ENCODE results near the gene PKD1L1. TPM values are rescaled to one million over a fixed set of nuclear protein-coding genes. Genes with fewer than 3 reads are reported as not detected.
"Not testable (repeated sequence)": the region's sequence is repeated elsewhere in the genome, so short reads cannot be mapped to it uniquely, and the experiment has no call there.

The PKD1L1 gene
- total RNA-seq, 1 experiment from 2014 or later: 0.24 TPM

GRCh38 chr7:47990592-47990991, 42.3 kb upstream of the PKD1L1 start:
- intact Hi-C loops (cut with micrococcal nuclease; ENCODE audit: unreplicated experiment): loop anchor here (5.0 kb wide), 3 partner anchors 47 to 257 kb away; partner anchors contain the start of gene C7orf57
- CTCF ChIA-PET: no interaction called here
- no peak overlapping the region for H3K27ac Mint-ChIP-seq (ENCODE audit: unreplicated experiment)

GRCh38 chr7:47989607-47990400, 41.5 kb upstream of the PKD1L1 start:
- DNase-seq: peak; percentile 55
- intact Hi-C loops (cut with micrococcal nuclease; ENCODE audit: unreplicated experiment): loop anchor here (5.0 kb wide), 3 partner anchors 47 to 257 kb away; partner anchors contain the start of gene C7orf57
- Mint-ChIP-seq H3K4me1 (ENCODE audit: low read depth, unreplicated experiment) (peaks cover 37% of the 10 kb centered on the region), H3K36me3 (ENCODE audit: insufficient read depth, unreplicated experiment) (peaks cover 12% of the 10 kb centered on the region)
- not testable (repeated sequence) for H3K27me3 Mint-ChIP-seq (ENCODE audit: unreplicated experiment); H3K4me3 Mint-ChIP-seq (ENCODE audit: low read depth, unreplicated experiment); H3K27ac Mint-ChIP-seq (ENCODE audit: unreplicated experiment); H3K9me3 Mint-ChIP-seq (ENCODE audit: low read depth, unreplicated experiment); BruUV-seq (replicated peaks)
- CTCF ChIA-PET: interaction anchor here (1.6 to 2.2 kb wide), 3 partner anchors 25 to 120 kb away, joined by 4 to 12 read pairs (median 7); no protein-coding TSS in a partner anchor

More at GRCh38 chr7:47990592-47990991, 42.3 kb upstream of the PKD1L1 start:
- TF ChIP-seq, protein P1, sequence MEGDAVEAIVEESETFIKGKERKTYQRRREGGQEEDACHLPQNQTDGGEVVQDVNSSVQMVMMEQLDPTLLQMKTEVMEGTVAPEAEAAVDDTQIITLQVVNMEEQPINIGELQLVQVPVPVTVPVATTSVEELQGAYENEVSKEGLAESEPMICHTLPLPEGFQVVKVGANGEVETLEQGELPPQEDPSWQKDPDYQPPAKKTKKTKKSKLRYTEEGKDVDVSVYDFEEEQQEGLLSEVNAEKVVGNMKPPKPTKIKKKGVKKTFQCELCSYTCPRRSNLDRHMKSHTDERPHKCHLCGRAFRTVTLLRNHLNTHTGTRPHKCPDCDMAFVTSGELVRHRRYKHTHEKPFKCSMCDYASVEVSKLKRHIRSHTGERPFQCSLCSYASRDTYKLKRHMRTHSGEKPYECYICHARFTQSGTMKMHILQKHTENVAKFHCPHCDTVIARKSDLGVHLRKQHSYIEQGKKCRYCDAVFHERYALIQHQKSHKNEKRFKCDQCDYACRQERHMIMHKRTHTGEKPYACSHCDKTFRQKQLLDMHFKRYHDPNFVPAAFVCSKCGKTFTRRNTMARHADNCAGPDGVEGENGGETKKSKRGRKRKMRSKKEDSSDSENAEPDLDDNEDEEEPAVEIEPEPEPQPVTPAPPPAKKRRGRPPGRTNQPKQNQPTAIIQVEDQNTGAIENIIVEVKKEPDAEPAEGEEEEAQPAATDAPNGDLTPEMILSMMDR (IDR thresholded peaks at IDR 0.05; ENCODE audit: unreplicated experiment): no peak
- peaks cover 7% of the 10 kb centered on the region for H3K9me3 Mint-ChIP-seq (ENCODE audit: low read depth, unreplicated experiment)
- no peak for DNase-seq
- no TSS peak for BruUV-seq (replicated peaks)
- H3K36me3 Mint-ChIP-seq (ENCODE audit: insufficient read depth, unreplicated experiment): peaks cover 12% of the 10 kb centered on the region
- peaks cover 37% of the 10 kb centered on the region for H3K4me1 Mint-ChIP-seq (ENCODE audit: low read depth, unreplicated experiment)
- no peak overlapping the region for H3K4me3 Mint-ChIP-seq (ENCODE audit: low read depth, unreplicated experiment)
- no peaks in the 10 kb centered on the region for H3K27me3 Mint-ChIP-seq (ENCODE audit: unreplicated experiment)

DNA sequence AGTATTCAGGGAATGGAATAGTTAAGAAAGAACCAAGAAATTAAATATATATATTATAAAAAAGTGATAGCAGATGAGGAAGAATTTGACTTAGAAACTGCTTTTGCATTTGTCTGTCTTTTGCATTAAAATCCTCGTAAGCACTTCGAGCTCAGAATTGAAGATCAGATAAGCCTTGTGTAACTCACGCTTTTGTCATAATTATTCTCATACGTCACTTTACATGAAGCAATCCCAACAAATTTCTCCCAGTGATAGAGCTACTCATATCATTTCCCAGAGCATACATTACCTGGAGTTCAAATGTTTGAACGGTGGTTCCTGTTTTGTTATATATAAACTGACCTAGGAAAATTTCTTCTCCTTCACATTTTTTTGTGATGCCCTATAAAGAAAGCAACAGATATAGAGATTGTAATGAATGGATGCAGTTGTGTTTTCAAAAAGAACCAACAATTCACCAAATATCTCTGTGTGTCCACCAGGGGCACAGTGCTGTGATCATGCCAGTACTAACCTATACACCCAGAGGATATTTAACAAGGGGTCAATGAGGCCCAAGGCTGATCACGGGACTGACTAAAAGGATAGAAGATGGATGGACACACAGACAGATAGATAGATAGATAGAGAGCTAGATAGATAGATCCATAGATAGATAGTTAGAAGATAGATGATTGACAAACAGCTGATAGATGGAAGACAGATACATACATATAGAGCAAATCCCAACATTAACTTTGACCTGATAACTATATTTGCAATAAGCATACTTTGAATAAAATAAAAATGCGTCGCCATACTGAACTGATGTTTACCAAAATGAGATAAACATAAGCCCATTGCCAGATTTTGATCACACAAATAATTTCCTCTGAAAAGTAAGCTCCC, 40.5 kb upstream of the PKD1L1 start:
- Mint-ChIP-seq H3K27me3 (ENCODE audit: unreplicated experiment) (no peaks in the 10 kb centered on the region), H3K4me1 (ENCODE audit: low read depth, unreplicated experiment) (peaks cover 37% of the 10 kb centered on the region), H3K4me3 (ENCODE audit: low read depth, unreplicated experiment) (no peak overlapping the region), H3K36me3 (ENCODE audit: insufficient read depth, unreplicated experiment) (peaks cover 12% of the 10 kb centered on the region), H3K27ac (ENCODE audit: unreplicated experiment) (no peak overlapping the region), H3K9me3 (ENCODE audit: low read depth, unreplicated experiment) (no peaks in the 10 kb centered on the region)
- TF ChIP-seq, protein P1 (IDR thresholded peaks at IDR 0.05; ENCODE audit: unreplicated experiment): peak; percentile 72
- CTCF ChIA-PET: interaction anchor here (1.1 to 2.2 kb wide), 5 partner anchors 24 to 149 kb away, joined by 3 to 12 read pairs (median 6); no protein-coding TSS in a partner anchor
- intact Hi-C loops (cut with micrococcal nuclease; ENCODE audit: unreplicated experiment): no loop called here
- no TSS peak for BruUV-seq (replicated peaks)
- peak; percentile 42 for DNase-seq

GRCh38 chr7:47982610-47983009, 34.3 kb upstream of the PKD1L1 start:
- Mint-ChIP-seq H3K4me3 (ENCODE audit: low read depth, unreplicated experiment) (no peak overlapping the region), H3K27ac (ENCODE audit: unreplicated experiment) (no peak overlapping the region), H3K27me3 (ENCODE audit: unreplicated experiment) (no peaks in the 10 kb centered on the region), H3K4me1 (ENCODE audit: low read depth, unreplicated experiment) (peaks cover 9% of the 10 kb centered on the region), H3K36me3 (ENCODE audit: insufficient read depth, unreplicated experiment) (peaks cover 18% of the 10 kb centered on the region), H3K9me3 (ENCODE audit: low read depth, unreplicated experiment) (no peaks in the 10 kb centered on the region)
- BruUV-seq (replicated peaks): no TSS peak
- CTCF ChIA-PET: interaction anchor here (0.7 to 1.4 kb wide), 2 partner anchors 9 to 108 kb away, joined by 3 read pairs; no protein-coding TSS in a partner anchor
- DNase-seq: no peak
- intact Hi-C loops (cut with micrococcal nuclease; ENCODE audit: unreplicated experiment): no loop called here
- TF ChIP-seq, protein P1 (IDR thresholded peaks at IDR 0.05; ENCODE audit: unreplicated experiment): no peak

- H3K27me3 Mint-ChIP-seq (ENCODE audit: unreplicated experiment); H3K9me3 Mint-ChIP-seq (ENCODE audit: low read depth, unreplicated experiment); H3K4me3 Mint-ChIP-seq (ENCODE audit: low read depth, unreplicated experiment); BruUV-seq (replicated peaks); DNase-seq; intact Hi-C loops (cut with micrococcal nuclease; ENCODE audit: unreplicated experiment); H3K4me1 Mint-ChIP-seq (ENCODE audit: low read depth, unreplicated experiment); H3K27ac Mint-ChIP-seq (ENCODE audit: unreplicated experiment): not testable (repeated sequence)
- H3K36me3 Mint-ChIP-seq (ENCODE audit: insufficient read depth, unreplicated experiment): peaks cover 27% of the 10 kb centered on the region
- CTCF ChIA-PET: interaction anchor here (0.7 kb wide), 1 partner anchor 439 kb away, joined by 5 read pairs; no protein-coding TSS in a partner anchor
Observed at GRCh38 chr7:47980648-47981047, 32.4 kb upstream of the PKD1L1 start.

All from Calu3 (cell line).